GM12865 (cell line): ENCODE results near the gene TAF5L.

ENCODE experiments used
- DNase-seq: peaks from one replicate; pipeline ENCODE4 v3.0.0; 2010; ENCODE audit warnings: low read depth
- H3K4me3 ChIP-seq: 2 replicates; pipeline ENCODE4 v1.5.1; 2011; ENCODE audit warnings: mild to moderate bottlenecking, low read depth, low read length, control low read depth
- CTCF ChIP-seq: IDR thresholded peaks from 2 replicates; pipeline ENCODE4 v1.5.1; 2011; ENCODE audit warnings: low read length, control low read depth, low read depth, inconsistent platforms; ENCODE audit not compliant: insufficient read depth; ENCODE audit errors: missing control alignments

The TAF5L gene

GRCh38 chr1:229544587-229544986 is 81.3 kb downstream of the TAF5L start:
- no peak for TF ChIP-seq CTCF
- H3K4me3 ChIP-seq = no peak overlapping the region
- DNase-seq = no peak
